GM19099 (cell line): ENCODE results near the gene RNF220.

Experiments
- POLR2A ChIP-seq: IDR thresholded peaks from 3 replicates; pipeline ENCODE4 v1.6.1; 2011; ENCODE audit warnings: low read depth; ENCODE audit not compliant: insufficient read length; ENCODE audit errors: extremely low read depth

RNF220 gene

DNA sequence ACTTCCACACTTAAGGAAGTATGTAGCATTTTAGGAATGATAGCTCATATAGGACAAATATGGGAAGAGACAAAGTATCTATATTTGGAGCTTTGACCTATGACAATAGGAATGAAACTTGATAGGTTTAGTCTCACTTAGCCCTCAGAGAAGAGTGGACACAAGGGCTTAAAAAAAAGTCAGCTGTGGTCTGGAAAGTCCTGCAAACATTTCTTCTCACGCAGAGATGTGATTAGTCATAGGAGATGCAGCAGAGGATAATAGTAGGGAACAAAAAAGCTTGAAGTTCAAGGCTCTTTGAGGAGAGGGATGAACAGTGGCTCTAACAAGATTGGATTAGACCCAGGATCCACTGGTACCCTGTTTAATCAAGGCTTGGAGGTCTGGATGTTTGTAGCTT is 14.8 kb upstream of the RNF220 start:
- TF ChIP-seq POLR2A = no peak

DNA sequence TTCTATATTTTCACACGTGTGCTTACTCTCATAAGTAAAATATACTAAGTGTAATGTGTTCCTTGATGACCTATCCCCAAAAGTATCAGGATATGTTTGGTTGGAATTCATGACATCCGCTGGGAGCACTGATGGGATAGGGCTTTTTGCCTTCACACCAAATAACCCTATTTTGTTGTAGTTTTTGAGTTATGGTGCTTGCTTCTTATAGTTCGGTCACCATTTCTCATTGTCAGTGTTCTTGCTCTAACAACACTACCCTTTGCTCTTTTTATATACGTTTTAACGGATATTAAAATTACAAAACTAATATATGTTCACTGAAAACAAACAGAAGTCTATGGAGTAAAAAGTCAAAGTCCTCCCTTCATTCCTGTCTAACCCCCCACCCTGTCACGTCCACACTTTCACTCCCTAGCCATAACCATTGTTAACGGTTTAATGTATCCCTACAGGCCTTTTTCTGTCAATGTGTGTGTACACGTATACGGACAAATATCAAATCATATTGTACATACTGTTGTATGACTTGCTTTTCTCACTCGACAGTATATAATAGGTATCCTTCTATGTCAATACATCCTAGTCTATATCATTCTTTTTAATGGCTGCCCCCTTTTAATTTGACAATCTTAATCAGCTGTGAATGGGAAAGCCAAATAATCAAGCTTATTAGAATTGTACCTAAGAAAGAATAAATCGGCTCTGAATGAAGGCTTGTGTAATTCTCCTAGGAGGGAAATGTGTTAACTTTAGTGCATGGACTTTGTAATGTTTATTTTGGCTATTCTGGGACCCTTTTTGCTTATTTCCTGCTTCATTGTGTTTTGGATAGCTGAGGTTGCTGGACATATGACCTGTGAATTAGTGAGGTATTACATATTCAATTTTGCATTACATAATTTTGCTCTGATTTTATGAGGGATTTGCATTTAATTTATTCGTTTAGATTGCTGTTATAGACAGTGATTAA is 3.5 kb upstream of the RNF220 start:
- TF ChIP-seq POLR2A = no peak

- no peak for TF ChIP-seq POLR2A
These were observed 1.0 kb downstream of the RNF220 start for GRCh38 chr1:44405798-44406736.

- TF ChIP-seq POLR2A = no peak
These were observed 1.8 kb downstream of the RNF220 start for GRCh38 chr1:44406737-44407429.

GRCh38 chr1:44407430-44408211 is 2.6 kb downstream of the RNF220 start:
- no peak for TF ChIP-seq POLR2A

DNA sequence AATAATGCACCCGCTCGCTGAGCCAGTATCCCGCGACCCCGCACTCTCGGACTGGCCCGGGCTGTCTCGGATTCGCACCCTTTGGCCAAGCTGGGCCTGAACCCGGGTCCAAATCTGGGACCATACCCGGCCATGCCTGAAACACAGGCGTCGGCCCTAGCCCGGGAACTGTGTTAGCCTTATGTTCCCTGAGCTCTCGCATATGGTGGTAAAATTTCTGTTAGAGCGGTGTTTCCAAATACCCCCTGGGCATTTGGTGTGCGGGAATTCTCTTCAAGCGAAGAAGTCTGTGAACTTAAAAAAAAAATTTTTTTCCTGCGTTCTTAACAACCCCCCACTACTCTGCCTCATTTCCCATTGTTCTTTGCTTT is 3.1 kb downstream of the RNF220 start:
- no peak for TF ChIP-seq POLR2A

DNA sequence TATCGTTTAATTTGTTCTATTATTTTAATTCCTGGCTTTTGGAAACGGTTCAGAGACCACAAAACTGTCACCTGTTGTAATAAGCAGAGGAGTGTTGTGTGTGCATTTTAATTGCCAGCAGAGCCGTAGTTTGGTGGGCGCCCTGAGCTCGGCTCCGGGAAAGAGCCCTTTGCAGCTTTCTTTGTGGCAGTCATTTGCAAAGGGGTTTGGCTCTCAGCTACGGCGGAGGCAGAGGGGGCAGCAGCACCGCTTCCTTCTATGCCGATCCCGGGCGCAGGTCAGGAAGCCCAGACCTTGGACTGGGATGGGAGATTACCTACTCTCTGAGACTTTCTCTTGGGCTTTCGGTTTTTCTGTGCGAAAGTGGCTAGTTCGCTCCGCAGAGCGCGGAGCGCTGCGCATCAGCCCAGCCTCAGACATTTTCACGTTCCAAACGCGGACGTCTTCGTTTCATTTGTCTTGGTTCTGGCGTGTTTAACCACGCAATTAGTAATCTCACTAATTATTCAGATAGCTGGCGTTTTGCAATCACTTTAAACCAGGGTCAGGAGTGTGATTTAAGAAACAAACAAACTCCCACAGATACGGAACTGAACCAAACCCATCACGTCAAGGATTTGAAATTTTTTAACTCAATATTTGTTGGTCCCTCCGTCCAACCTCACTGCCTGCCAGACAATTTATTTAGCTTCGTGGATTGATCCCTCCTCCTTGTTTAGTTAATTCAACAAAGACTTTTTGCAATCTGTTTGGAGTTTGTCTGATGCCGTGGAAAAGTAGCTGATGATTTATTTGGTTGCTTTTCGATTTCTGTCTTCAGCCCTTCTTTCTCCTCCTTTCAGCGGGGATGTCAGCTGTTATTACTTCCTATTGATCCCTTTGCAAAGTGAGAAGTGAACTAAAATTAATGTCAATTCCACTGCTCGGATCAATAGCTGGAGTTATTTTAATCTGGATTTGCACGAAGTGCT is 3.9 kb downstream of the RNF220 start:
- TF ChIP-seq POLR2A = no peak

GRCh38 chr1:44409757-44410156 is 4.7 kb downstream of the RNF220 start:
- TF ChIP-seq POLR2A = no peak

- no peak for TF ChIP-seq POLR2A
These were observed 6.8 kb downstream of the RNF220 start for GRCh38 chr1:44411861-44412260.

DNA sequence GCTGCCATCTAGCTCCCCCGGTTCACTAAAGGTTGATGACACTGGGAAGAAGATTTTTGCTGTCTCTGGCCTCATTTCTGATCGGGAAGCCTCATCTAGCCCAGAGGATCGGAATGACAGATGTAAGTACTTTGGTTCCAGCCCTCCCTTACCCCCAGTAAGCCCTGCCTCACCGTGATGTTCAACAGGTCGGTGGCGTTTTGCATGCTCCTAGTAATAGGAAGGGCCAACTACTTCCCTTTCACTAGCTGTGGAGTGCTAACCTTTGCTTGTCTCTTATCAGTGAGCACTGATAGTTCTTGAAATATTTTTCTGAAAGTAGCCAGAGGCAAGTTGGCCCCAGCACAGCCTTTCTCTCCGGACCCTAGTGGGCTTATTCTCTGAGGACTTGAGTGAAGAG is 7.5 kb downstream of the RNF220 start:
- TF ChIP-seq POLR2A = no peak

DNA sequence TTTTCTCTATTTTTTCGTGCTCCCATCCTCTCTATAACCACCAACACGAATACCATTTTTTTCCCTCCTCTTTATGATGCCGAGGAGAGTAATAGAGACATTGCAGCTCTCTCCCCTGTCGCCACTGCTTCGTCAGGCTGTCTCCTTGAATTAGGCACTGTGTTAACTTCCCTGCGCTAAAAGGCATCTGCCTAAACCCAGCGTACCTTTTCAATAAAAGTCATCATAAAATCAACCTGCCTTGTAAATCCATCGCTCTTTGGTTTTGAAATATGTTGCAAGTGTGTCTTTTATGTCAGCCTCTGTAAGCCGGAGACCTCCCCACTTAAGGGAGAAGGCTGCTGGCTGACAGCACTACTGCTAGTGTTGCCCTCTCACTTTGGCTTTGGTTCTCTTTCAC is 8.7 kb downstream of the RNF220 start:
- no peak for TF ChIP-seq POLR2A

DNA sequence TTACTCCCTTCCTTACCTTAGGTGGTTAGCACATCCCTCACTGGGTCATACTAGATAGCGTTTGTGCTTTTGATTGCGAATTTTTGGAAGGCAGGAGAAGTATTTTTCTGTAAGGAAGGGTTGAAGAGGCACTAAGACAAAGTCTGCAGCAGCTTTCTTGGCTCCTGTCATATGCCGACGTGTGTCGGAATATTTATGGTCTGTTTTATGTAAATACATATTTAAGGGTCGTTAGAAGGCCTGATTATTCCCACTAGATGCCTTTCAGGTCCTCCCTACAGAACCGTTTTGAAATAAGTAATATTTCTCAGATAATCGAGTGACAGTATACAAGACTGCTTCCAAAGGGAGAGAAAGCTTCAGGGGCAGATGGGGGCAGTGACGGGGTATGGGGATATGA is 10.0 kb downstream of the RNF220 start:
- TF ChIP-seq POLR2A = no peak

DNA sequence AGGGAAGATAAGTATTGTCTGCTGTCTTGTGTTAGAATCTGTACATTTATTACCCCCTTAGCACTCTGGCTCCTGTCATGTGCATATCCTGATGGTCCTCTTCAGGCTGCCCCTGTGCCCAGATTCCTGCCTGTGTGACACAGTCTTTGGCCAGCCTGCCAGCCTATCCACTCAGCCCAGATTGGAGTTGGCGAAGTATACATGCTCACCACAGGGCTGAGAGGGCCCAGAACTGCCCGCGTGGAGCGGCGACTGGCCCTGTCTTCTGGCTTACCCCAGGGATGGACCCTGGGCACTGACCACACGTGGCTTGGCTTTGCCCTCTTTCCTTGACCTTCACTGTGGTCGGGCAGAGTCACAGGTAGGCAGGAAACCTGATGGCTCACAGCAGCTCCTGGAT is 11.4 kb downstream of the RNF220 start:
- no peak for TF ChIP-seq POLR2A
